Subcutaneous adipose tissue (tissue), 4 donors: Measurements from ENCODE around the gene NDUFAF5. TPM values are rescaled to one million over a fixed set of nuclear protein-coding genes. Genes with fewer than 3 reads are reported as not detected.

ENCODE experiments used
- total RNA-seq, 4 donors: library from RNA; depleted of rRNA; stranded (reverse); fragments of >200 nt; gene quantifications; one replicate each; pipeline ENCODE4 v1.1.0, GENCODE V29; 2016
- TF ChIP-seq, protein P1 (sequence below): fragments of 450-650 bp; IDR thresholded peaks from one replicate; pipeline ENCODE4 v1.5.1; 2016; ENCODE audit warnings: low read depth, mild to moderate bottlenecking, control low read depth, antibody characterized with exemption, moderate library complexity

Gene NDUFAF5
- total RNA-seq, 4 donors from 2014 or later: 12.3 to 42.4 (median 26.9) TPM

DNA sequence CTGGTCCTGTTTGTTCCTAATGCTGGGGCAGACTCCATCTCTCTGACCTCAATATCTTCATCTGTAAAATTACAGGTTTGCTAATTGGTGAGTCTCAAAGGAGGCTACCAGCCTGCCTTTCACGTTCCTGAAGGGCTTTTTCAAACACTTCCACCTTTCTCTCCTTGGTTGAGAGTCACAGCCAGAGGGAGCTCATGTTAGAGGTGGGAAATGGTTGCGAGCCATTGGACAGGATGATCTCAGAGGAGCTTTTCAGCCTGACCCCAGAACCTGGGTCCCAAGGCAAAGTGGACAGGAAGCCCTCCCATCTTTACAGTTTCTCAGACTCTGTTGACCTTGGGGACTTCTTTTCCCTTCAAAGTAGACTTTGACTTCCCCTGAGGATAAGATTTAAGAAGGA, 37.6 kb downstream of the NDUFAF5 start:
- TF ChIP-seq, protein P1, sequence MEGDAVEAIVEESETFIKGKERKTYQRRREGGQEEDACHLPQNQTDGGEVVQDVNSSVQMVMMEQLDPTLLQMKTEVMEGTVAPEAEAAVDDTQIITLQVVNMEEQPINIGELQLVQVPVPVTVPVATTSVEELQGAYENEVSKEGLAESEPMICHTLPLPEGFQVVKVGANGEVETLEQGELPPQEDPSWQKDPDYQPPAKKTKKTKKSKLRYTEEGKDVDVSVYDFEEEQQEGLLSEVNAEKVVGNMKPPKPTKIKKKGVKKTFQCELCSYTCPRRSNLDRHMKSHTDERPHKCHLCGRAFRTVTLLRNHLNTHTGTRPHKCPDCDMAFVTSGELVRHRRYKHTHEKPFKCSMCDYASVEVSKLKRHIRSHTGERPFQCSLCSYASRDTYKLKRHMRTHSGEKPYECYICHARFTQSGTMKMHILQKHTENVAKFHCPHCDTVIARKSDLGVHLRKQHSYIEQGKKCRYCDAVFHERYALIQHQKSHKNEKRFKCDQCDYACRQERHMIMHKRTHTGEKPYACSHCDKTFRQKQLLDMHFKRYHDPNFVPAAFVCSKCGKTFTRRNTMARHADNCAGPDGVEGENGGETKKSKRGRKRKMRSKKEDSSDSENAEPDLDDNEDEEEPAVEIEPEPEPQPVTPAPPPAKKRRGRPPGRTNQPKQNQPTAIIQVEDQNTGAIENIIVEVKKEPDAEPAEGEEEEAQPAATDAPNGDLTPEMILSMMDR: no peak

DNA sequence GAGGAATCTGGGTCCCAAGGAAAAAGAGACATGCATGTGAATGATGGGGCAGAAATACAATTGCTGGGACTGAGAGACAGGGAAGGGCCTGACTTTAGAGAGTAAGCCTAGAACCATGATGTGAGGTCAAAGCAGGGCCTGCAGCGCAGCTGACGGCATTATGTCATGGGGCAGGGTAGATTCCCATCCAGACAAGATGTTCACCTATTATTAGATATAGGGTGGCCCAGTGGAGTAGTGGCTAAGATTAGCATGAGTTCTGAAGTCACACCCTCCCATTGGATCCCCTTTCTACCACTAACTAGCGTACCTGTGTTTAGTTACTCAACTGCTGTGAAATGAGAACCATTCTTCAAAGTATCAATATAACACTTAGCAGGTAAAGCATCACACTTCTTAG, 39.6 kb downstream of the NDUFAF5 start:
- TF ChIP-seq, protein P1: no peak

DNA sequence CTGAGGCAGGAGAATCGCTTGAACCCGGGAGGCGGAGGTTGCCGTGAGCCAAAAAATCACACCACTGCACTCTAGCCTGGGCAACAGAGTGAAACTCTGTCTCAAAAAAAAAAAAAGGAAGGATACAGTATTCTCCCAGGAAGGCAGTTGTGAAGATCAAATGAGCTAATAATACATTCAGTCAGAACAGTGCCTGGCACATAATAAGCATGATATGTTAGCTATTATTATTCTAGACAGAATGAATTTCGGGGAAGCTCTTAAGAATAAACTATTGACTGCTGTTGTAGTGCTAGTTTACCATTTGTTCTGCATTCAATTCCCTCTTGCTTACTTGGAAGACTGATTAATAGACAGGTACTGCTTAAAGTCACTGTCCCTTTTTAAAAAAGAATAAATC, 40.6 kb downstream of the NDUFAF5 start:
- TF ChIP-seq, protein P1: no peak

DNA sequence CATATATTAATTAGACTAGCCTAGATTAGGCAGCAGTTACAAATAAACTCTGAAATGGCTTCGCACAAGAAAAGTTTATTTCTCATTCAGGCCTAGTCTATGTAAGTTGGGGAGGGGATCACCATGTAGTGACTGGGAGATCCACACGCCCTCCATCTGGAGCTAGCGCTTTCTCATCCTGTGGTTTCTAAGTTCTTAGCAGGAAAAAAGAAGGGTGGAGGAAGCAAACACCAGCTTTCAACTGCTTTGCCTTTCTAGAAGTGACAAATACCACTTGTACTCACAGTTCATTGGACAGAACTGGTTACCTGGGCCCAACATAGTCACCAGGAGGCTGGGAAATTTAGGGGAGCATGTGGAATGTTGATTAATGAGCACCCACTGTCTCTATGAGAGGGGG, 46.6 kb downstream of the NDUFAF5 start:
- TF ChIP-seq, protein P1: no peak

DNA sequence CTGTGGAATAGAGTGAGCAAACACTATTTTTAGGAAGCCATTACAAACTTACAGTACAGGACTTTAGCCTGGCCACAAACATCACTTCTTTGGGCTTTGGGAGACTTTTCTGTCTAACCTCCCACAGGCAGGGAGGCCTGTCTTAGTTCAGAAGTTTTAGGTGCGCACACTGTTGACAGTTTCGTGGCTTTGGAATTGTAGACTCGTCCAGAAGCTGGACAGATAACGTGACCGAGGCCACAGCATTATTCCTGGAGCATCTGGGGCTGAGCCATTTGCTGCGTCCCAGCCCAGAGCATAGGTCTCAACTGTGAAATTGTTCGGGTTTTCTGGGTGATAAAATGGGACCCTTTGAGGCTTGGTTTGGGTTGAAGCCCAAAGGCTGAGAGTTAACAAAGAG, 53.8 kb downstream of the NDUFAF5 start:
- TF ChIP-seq, protein P1: no peak

DNA sequence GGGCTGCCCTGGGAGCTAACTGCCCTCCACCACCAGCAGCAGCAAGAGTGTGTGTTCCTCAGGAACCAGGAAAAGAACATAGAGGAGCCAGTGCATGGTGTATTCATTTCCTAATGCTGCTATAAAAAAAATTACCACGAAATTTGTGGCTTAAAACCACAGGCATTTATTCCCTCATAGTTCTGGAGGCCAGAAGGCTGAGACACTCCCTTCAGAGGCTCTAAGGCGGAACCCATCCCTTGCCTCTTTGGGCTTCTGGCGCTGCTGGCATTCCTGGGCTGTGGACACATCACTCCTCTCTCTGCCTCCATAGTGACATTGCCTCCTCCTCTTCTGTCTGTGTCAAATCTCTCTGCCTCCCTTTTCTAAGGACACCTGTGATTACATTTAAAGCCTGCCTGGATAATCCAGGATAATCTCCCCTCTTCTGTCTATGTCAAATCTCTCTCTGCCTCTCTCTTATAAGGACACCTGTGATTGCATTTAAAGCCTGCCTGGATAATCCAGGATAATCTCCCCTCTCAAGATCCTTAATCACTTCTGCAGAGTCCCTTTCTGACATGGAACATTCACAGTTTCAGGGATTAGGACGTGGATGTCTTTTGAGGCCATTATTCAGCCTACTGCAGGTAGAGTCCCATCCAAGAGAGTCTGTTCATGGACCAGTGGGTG, 54.7 kb downstream of the NDUFAF5 start:
- TF ChIP-seq, protein P1: no peak

DNA sequence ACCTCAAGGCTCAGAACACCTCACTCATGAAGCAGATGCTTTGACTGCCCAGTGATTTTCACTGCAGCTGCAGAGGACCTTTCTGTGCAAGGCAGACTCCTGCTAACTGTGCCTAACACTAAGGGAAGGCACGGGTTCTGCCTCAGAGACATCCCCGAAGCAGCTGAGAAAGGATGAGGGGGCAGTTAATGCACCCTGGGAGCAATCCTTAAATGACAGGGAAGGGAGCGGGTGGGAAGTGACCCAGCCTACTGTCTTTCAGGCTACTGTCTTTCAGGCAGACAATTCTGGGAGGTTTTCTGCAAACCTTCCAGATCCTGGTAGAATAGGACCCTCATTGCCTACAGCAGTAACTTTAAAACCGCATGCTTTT, 55.3 kb downstream of the NDUFAF5 start:
- TF ChIP-seq, protein P1: no peak
